HG03280 (cell line): ENCODE data around the gene SPOCK2.
A peak's percentile ranks its signal among the peaks of the same experiment; 100 is the strongest.

Source experiments
- ATAC-seq: cut with Tn5 transposase; IDR thresholded peaks from one replicate; pipeline ENCODE4 v1.9.1; 2021; ENCODE audit warnings: mild to moderate bottlenecking, moderate library complexity; ENCODE audit not compliant: unreplicated experiment

The SPOCK2 gene

DNA sequence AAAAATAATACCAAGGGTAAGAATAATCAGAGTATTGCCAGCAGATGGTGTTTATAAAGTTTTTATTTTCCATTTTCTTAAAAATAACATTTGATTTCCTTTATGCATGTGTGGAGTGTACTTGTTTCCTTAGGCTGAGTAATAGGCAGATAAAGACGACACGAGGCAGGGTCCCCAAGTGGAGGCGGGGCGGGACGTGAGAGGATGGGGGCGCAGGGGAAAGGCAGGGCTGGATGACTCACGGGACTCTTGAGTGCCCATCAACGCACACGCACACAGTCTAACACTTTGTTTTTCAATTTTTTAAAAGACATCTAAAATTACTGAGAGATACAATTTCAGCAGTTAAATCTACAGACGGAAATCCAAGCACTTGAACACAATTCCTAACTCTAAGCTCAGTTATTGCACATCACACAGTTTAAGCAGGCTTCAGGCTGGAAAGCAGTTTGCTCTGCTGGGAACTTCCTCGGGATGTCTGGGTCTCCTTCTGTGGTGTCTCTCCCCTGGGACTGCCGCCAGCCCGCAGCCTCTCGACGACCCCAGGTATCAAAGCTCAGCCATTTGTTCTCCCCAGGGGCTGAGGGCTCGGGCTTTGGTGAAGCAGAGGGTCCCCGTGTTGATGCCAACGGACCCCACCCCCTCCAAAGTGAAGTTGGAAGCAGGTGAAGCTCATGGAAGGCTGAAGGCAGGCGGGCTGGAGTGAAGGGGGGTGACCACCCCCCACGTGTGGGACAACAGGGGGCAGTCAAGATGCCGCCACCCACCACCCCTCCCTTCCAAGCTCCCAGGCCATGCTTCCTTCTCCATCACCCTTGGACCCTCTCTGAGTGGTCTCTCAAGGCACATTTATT is 29.1 kb downstream of the SPOCK2 start:
- no peak for ATAC-seq

GRCh38 chr10:72058347-72058898 is 29.9 kb downstream of the SPOCK2 start:
- ATAC-seq: no peak

DNA sequence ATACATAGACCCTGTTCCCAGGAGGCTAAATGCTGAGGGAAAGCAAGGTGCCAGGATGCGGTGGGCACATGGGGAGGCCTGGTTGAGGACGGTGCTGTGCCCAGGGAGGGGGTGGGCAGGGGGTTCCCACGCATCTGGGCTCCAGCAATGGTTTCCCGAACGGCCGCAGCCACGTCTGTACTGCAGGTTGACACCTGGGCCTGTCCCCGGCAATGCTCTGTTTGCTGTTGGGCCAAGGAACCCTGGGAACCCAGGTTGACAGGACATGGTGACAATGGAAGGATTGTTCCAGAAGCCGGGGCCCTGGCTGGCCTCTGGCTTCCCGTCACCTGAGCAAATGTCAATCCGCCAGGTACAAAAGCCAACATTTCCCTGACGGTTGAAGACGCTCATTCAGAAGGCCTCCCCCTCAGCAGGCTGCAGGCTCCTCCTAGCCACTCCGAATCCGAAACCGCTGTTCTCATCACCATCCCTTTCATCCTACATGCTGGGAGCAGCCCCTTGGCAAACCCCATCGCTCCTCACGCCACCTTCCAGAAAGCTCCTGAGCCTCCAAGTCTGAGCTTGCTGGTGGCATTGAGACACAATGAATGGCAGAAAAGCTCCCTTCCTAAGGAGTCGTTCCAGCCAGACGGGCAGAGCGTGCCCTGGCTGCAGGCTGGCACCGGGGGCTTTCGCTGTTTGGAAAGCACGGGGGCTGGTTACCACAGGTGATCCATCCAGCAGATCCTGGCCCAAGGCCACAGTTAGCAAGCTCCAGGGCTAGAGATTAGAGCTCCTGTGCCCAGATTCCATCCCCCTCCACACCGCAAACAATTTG is 31.2 kb downstream of the SPOCK2 start:
- ATAC-seq: no peak

- no peak for ATAC-seq
Measured at GRCh38 chr10:72056113-72056512, 32.2 kb downstream of the SPOCK2 start.

DNA sequence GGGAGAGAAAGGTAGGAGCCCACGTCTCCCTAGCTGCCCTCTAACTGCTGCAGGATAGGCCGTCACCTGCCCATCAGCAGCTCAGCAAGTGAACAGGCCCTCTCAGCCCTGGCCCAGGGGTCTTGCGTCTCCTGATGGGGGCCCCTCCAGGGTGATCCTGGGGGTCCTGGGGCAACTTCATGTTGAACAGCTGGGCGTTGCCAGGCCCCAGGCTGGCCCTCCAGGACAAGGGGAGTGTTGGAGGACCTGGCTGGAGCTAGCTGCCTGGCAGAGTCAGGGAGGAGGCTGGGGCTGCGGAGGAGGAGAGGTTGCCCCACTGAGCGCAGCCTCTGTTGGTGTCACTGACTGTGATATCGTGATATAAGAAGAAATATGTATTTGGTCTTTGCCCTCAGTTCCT is 34.7 kb downstream of the SPOCK2 start:
- ATAC-seq: no peak

DNA sequence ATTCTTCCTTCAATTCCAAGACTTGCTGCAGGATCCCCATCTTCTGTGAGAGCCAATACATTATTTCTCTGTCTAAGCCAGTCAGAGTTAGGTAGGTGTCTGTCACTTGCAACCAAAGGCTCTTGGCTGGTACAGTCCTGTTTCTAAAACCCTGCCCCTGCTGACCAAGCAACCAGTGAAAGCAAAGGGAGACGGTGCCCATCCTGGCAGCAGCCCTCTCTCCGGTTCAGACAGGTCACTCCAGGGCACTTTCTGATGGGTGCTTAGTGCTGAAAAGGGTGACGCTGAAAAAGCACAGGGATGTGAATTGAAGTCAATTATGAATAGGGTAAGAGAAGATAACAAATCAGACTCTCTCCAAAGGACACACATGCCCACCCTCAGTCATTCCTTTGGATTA is 37.5 kb downstream of the SPOCK2 start:
- no peak for ATAC-seq

- no peak for ATAC-seq
Measured at GRCh38 chr10:72049969-72050781, 38.2 kb downstream of the SPOCK2 start.

- ATAC-seq: no peak
Measured at GRCh38 chr10:72049472-72049871, 38.9 kb downstream of the SPOCK2 start.

DNA sequence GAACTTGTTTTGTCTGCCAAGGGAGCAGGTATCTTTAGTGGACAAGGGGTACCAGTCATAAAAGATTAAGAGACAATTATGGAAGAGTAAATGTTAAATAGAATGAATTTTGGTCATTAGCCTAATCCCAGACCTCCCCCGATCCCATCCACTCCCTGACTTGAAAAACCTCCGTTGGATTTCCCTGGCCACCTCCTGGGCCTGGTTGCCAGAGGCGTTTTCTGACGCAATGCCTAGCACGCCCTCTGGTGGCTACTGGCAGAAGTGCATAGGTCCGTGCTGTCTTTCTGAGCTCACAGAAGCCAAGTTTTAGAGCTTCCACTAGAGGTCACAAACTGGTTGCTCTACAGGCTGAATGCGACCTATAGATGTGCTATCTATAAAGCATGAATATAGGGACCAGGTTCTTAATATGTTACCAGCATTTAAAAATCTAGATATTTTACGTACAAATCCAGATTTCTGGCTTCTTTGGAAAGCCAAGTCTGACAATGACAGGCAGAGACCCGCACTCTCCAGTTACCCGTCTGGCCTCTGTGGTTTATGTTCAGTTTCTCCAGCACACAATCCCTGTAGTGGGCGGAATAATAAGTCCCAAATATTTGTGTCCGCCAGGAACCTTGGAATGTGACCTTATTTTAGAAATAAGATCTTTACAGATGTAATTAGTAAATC is 39.8 kb downstream of the SPOCK2 start:
- ATAC-seq: peak; percentile 76

DNA sequence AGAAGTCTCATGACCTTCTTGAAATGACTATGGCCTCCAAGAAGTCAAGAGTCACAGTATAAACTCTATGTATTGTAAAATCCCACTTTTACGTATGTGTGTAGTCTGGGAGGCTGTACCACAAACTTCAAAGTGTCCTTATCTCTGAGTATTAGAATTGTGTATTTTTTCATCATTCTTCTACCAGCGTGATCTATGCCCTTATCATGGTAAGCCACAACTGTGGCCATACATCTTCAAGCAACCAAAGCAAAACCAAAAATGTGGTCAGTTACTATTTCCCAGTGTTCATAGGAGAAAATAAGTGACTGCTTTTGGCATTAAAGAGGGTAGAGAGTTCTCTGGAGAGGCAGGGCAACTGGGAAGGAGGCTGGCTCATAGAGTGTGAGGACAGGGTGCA is 42.8 kb downstream of the SPOCK2 start:
- ATAC-seq: no peak

GRCh38 chr10:72044417-72045041 is 43.8 kb downstream of the SPOCK2 start:
- ATAC-seq: no peak

DNA sequence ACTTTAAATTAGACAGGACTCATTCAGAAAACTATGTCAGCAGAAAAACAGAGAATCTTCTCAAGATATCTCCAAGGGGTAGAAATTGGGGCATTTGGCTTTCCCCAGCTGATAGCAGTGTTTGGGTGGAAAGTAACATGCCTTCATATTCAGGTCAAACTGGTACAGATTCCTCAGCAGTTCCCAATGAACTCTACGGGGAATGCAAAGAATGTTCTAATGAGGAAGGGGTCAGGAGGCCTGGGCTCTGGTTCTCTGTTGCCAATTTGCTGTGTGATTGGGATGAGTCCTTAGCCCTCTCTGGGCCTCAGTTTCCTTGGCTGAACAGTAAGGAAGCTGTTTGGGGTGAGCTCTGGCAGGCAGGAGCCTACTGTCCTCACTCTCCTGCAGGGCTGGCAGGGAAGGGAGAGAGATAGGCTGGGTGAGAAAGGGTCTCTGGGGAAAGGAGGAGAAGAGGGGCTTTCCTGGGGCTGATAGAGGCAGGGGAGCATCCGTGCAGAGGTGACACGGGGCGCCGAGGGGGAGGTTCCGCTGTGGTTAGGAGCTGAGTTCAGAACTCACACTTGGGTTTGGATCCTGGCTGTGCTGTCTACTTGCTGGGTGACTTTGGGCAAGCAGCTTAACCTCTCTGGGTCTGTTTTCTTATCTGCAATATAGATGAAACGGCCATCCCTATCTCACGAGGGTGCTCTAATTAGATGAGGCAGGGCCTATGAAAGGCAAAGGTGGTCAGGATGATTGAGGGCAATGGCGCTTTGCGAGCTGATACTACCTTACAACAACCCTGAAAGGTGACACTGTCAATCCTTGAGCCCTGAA is 45.1 kb downstream of the SPOCK2 start:
- ATAC-seq: no peak

- ATAC-seq: no peak
Measured at GRCh38 chr10:72041491-72041890, 46.9 kb downstream of the SPOCK2 start.

GRCh38 chr10:72039377-72039776 is 49.0 kb downstream of the SPOCK2 start:
- ATAC-seq: no peak

- no peak for ATAC-seq
Measured at GRCh38 chr10:72038458-72039001, 49.8 kb downstream of the SPOCK2 start.

DNA sequence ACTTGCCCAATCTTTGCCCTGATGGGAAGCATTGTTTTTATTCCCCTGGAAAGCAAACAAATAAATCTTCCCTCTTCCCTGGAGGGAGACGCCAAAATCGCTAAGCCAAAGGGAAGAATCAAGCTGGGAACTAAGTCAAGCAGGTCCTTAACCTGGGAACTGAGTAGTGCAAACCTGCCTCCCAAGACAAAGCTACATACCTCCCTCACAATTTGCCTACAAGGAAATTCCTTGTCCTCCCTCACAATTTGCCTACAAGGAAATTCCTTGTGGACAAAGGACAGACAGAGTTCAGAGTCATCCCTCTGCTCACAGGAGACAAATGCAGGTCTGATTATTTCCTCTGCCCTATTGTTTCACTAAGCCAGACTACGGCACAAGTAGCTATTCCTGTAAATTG is 50.5 kb downstream of the SPOCK2 start:
- no peak for ATAC-seq

GRCh38 chr10:72037266-72037665 is 51.1 kb downstream of the SPOCK2 start:
- ATAC-seq: no peak

- ATAC-seq: no peak
Measured at GRCh38 chr10:72035252-72035887, 53.0 kb downstream of the SPOCK2 start.
